Peyer's patch (tissue), 4 donors: Measurements from ENCODE around the gene ACCSL. TPM values are rescaled to one million over a fixed set of nuclear protein-coding genes. Genes with fewer than 3 reads are reported as not detected.

ENCODE experiments used
- DNase-seq, 3 donors: peaks; one replicate each; pipeline ENCODE4 v3.0.0-alpha.2; 2017 to 2019
- H3K27ac ChIP-seq, 4 donors: fragments of 200-600 bp; sonication (generic); one replicate each; pipeline ENCODE4 v1.5.1; 2016 to 2019
- H3K27me3 ChIP-seq, 2 donors: fragments of 200-600 bp; sonication (generic); one replicate each; pipeline ENCODE4 v1.5.1; 2019
- H3K36me3 ChIP-seq, 3 donors: fragments of 200-600 bp; sonication (generic); one replicate each; pipeline ENCODE4 v1.5.1; 2016 to 2019
- H3K4me1 ChIP-seq, 4 donors: fragments of 200-600 bp; sonication (generic); one replicate each; pipeline ENCODE4 v1.5.1; 2016 to 2019
- H3K4me3 ChIP-seq, 4 donors: fragments of 200-600 bp; sonication (generic); 1 replicate in 3 of 4; 2 replicates in 1 of 4; pipeline ENCODE4 v1.5.1; 2016 to 2019; ENCODE audit warnings: mild to moderate bottlenecking in 1 of 4
- H3K9me3 ChIP-seq, 4 donors: fragments of 200-600 bp; sonication (generic); one replicate each; pipeline ENCODE4 v1.5.1; 2016 to 2019; ENCODE audit warnings: mild to moderate bottlenecking in 1 of 4
- POLR2A ChIP-seq, 2 donors: fragments of 450-650 bp; IDR thresholded peaks; one replicate each; pipeline ENCODE4 v1.5.1; 2017; ENCODE audit warnings: antibody characterized with exemption in 2 of 2, mild to moderate bottlenecking in 2 of 2, moderate library complexity in 2 of 2
- total RNA-seq, 4 donors: library from RNA; depleted of rRNA; stranded (reverse); fragments of >200 nt; gene quantifications; one replicate each; pipeline ENCODE4 v1.1.0, GENCODE V29; 2016
- TF ChIP-seq, protein P1 (sequence below), 6 experiments: fragments of 450-650 bp in 4 of 6; fragments of 200-600 bp in 2 of 6; sonication (generic) in 1 of 6; IDR thresholded peaks; one replicate each; pipeline ENCODE4 v1.5.1; 2017 to 2019; ENCODE audit warnings: antibody characterized with exemption in 6 of 6, mild to moderate bottlenecking in 3 of 6, moderate library complexity in 1 of 6

ACCSL gene
- total RNA-seq, 4 donors from 2014 or later = not detected

DNA sequence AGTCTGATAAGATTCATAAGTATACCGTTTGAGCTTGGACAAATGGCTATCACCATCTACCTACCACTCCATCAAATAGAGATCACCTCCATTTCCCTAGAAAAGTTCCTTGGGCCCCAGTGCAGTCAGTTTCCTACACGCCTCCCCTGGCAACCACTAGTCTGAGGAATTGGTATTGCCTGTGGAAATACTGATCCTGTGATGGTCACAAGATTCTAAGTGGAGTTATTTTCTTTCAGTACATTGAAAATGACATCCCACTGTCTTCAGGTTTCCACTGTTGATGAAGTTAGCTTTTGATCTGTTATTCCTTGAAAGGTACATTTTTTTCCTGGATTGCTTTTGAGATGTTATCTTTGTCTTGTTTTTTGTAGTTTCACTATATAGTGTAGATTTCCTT is 4.6 kb upstream of the ACCSL start:
- no peak for TF ChIP-seq POLR2A (IDR thresholded peaks at IDR 0.05)

GRCh38 chr11:44046182-44046581 is 1.6 kb upstream of the ACCSL start:
- TF ChIP-seq POLR2A (IDR thresholded peaks at IDR 0.05) = no peak
- TF ChIP-seq, protein P1, sequence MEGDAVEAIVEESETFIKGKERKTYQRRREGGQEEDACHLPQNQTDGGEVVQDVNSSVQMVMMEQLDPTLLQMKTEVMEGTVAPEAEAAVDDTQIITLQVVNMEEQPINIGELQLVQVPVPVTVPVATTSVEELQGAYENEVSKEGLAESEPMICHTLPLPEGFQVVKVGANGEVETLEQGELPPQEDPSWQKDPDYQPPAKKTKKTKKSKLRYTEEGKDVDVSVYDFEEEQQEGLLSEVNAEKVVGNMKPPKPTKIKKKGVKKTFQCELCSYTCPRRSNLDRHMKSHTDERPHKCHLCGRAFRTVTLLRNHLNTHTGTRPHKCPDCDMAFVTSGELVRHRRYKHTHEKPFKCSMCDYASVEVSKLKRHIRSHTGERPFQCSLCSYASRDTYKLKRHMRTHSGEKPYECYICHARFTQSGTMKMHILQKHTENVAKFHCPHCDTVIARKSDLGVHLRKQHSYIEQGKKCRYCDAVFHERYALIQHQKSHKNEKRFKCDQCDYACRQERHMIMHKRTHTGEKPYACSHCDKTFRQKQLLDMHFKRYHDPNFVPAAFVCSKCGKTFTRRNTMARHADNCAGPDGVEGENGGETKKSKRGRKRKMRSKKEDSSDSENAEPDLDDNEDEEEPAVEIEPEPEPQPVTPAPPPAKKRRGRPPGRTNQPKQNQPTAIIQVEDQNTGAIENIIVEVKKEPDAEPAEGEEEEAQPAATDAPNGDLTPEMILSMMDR (IDR thresholded peaks at IDR 0.05) = no peak
- Histone ChIP-seq H3K4me3 (no peak overlapping the region), H3K4me1 (peaks cover 0 to 5% (median 0%) of the 10 kb centered on the region in 4 donors), H3K27me3 (no peaks in the 10 kb centered on the region), H3K9me3 (no peaks in the 10 kb centered on the region), H3K36me3 (no peaks in the 10 kb centered on the region), H3K27ac (peak overlapping the region in 1 of 4 donors; percentile 61)
- DNase-seq = no peak

More for the DNA sequence above, 4.6 kb upstream of the ACCSL start:
- Histone ChIP-seq H3K27me3 (no peaks in the 10 kb centered on the region), H3K36me3 (no peaks in the 10 kb centered on the region), H3K27ac (no peak overlapping the region), H3K9me3 (no peaks in the 10 kb centered on the region), H3K4me3 (no peak overlapping the region), H3K4me1 (peaks cover 0 to 5% (median 0%) of the 10 kb centered on the region in 4 donors)
- no peak for DNase-seq

DNA sequence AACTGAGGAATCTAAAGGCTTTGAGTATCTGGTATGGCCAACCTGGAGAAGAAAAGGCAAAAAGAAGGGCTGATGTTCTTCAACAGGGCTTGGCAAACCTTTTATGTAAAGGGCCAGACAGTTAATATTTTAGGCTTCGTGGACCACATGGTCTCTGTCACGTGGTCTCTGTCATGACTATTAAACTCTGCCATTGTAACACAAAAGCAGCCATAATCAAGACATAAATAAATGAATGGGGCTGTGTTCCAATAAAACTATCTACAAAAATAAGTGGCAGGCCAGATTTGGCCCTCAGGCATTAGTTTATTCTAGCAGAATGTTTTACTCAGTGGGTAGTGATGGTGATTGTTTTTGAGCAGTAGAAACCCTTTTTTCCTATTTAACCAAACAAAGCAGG is 483 bp upstream of the ACCSL start:
- H3K27me3 ChIP-seq = no peaks in the 10 kb centered on the region
- H3K4me3 ChIP-seq = no peak overlapping the region
- H3K9me3 ChIP-seq = no peaks in the 10 kb centered on the region
- no peak for TF ChIP-seq POLR2A (IDR thresholded peaks at IDR 0.05)
- TF ChIP-seq, protein P1 (IDR thresholded peaks at IDR 0.05) = no peak
- H3K27ac ChIP-seq = no peak overlapping the region
- H3K4me1 ChIP-seq = peaks cover 0 to 5% (median 0%) of the 10 kb centered on the region in 4 donors
- DNase-seq = no peak
- no peaks in the 10 kb centered on the region for H3K36me3 ChIP-seq

GRCh38 chr11:44049832-44050231 is 2.1 kb downstream of the ACCSL start:
- DNase-seq = no peak
- H3K27ac ChIP-seq = no peak overlapping the region
- peaks cover 0 to 5% (median 0%) of the 10 kb centered on the region in 4 donors for H3K4me1 ChIP-seq
- H3K4me3 ChIP-seq = no peak overlapping the region
- no peaks in the 10 kb centered on the region for H3K27me3 ChIP-seq
- H3K9me3 ChIP-seq = no peaks in the 10 kb centered on the region
- no peaks in the 10 kb centered on the region for H3K36me3 ChIP-seq
- no peak for TF ChIP-seq POLR2A (IDR thresholded peaks at IDR 0.05)
- TF ChIP-seq, protein P1 (IDR thresholded peaks at IDR 0.05) = no peak

GRCh38 chr11:44051171-44051570 is 3.4 kb downstream of the ACCSL start:
- no peaks in the 10 kb centered on the region for H3K27me3 ChIP-seq
- DNase-seq = no peak
- H3K27ac ChIP-seq = no peak overlapping the region
- H3K9me3 ChIP-seq = no peaks in the 10 kb centered on the region
- no peaks in the 10 kb centered on the region for H3K36me3 ChIP-seq
- H3K4me1 ChIP-seq = no peaks in the 10 kb centered on the region
- no peak overlapping the region for H3K4me3 ChIP-seq
- no peak for TF ChIP-seq POLR2A (IDR thresholded peaks at IDR 0.05)
- TF ChIP-seq, protein P1 (IDR thresholded peaks at IDR 0.05) = no peak

DNA sequence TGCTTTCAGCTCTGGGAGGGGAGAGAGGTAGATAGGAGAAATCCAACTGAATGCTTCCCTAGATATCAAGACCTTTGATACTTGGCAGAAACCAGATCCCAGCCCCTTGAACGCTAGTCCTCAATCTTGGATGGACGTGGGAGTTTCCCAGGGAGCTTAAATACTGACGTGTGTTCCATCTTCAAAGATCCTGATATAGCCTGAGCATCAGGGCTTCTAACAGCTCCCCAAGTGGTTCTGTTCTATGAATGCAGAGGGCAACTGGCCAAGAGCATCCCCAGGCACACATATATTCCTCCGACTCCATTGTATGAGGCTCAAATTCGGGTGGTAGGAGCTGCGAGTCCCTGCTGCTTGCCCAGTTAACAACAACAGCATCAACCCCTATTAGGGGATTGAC is 9.6 kb downstream of the ACCSL start:
- Histone ChIP-seq H3K27ac (no peak overlapping the region), H3K27me3 (no peaks in the 10 kb centered on the region), H3K4me1 (no peaks in the 10 kb centered on the region), H3K4me3 (no peak overlapping the region), H3K9me3 (no peaks in the 10 kb centered on the region), H3K36me3 (no peaks in the 10 kb centered on the region)
- TF ChIP-seq POLR2A (IDR thresholded peaks at IDR 0.05) = no peak
- no peak for DNase-seq

GRCh38 chr11:44058275-44058674 is 10.5 kb downstream of the ACCSL start:
- no peaks in the 10 kb centered on the region for H3K9me3 ChIP-seq
- H3K4me3 ChIP-seq = no peak overlapping the region
- no peaks in the 10 kb centered on the region for H3K36me3 ChIP-seq
- no peaks in the 10 kb centered on the region for H3K4me1 ChIP-seq
- DNase-seq = no peak
- no peak overlapping the region for H3K27ac ChIP-seq
- TF ChIP-seq, protein P1 (IDR thresholded peaks at IDR 0.05) = no peak
- TF ChIP-seq POLR2A (IDR thresholded peaks at IDR 0.05) = no peak
- H3K27me3 ChIP-seq = no peaks in the 10 kb centered on the region
